A549 (cell line): ENCODE results near the gene OPCML. TPM values are rescaled to one million over a fixed set of nuclear protein-coding genes. Genes with fewer than 3 reads are reported as not detected.

Source experiments
- ATAC-seq, 2 experiments: fragments of 200-7000 bp in 1 of 2; fragments of >200 bp in 1 of 2; cut with Nextera tagmentation in 1 of 2; cut with Tn5 transposase in 1 of 2; 3 replicates each; pipeline versions ENCODE4 v1.8.0 to v1.9.1; 2018 to 2020; ENCODE audit warnings: mild to moderate bottlenecking in 1 of 2, moderate library complexity in 1 of 2
- CTCF ChIA-PET: fragments of 300-600 bp; sonication (Branson Sonifier 250); formaldehyde crosslinking; extraction: SDS; loops from one replicate; lab custom pipeline; 2021; ENCODE audit warnings: antibody characterized with exemption, inconsistent platforms; lab: Yijun Ruan, JAX
- POLR2A ChIA-PET: fragments of 350-600 bp; formaldehyde crosslinking; extraction: SDS; loops from one replicate; lab custom pipeline; 2021; ENCODE audit warnings: antibody characterized with exemption, inconsistent platforms; lab: Yijun Ruan, JAX
- DNase-seq, 2 experiments: peaks; one replicate each; pipeline versions ENCODE4 v3.0.0 to v3.0.0-alpha.2; 2011 to 2016; ENCODE audit warnings: low read depth in 1 of 2, low spot score in 1 of 2
- FAIRE-seq: peaks from 2 replicates; lab custom pipeline; 2011; peaks lifted over from hg19 to GRCh38; lab: Jason Lieb, UNC
- H3K27ac ChIP-seq, 2 experiments: fragments of >200 bp; sonication (Bioruptor Twin); formaldehyde crosslinking; 3 replicates each; pipeline ENCODE4 v1.5.1; 2016 to 2017
- H3K4me1 ChIP-seq: fragments of >200 bp; sonication (Bioruptor Twin); formaldehyde crosslinking; 3 replicates; pipeline ENCODE4 v1.6.1; 2016
- H3K4me2 ChIP-seq: fragments of >200 bp; sonication (Bioruptor Twin); formaldehyde crosslinking; 3 replicates; pipeline ENCODE4 v1.6.1; 2016
- H3K4me3 ChIP-seq: fragments of >200 bp; sonication (Bioruptor Twin); formaldehyde crosslinking; 3 replicates; pipeline ENCODE4 v1.5.1; 2016
- H3K9me3 ChIP-seq: fragments of >200 bp; sonication (Bioruptor Twin); formaldehyde crosslinking; 3 replicates; pipeline ENCODE4 v1.6.1; 2016
- ATOH8 ChIP-seq: fragments of 250-450 bp; sonication (Bioruptor Pico); IDR thresholded peaks from 2 replicates; pipeline ENCODE4 v1.5.0; 2020; ENCODE audit warnings: low read depth, mild to moderate bottlenecking, moderate library complexity
- BHLHE40 ChIP-seq: IDR thresholded peaks from 2 replicates; pipeline ENCODE4 v1.6.1; 2012; ENCODE audit warnings: low read depth, low read length, inconsistent platforms
- CBX2 ChIP-seq: fragments of 200-600 bp; sonication (generic); IDR thresholded peaks from 2 replicates; pipeline ENCODE4 v1.6.1; 2016; ENCODE audit warnings: low read depth, mild to moderate bottlenecking, borderline replicate concordance
- CHD4 ChIP-seq: fragments of 200-600 bp; sonication (generic); IDR thresholded peaks from 2 replicates; pipeline ENCODE4 v1.6.1; 2016; ENCODE audit warnings: antibody characterized with exemption, mild to moderate bottlenecking, borderline replicate concordance
- CTCF ChIP-seq: fragments of >200 bp; sonication (Bioruptor Twin); formaldehyde crosslinking; IDR thresholded peaks from 3 replicates; pipeline ENCODE4 v1.5.1; 2016
- E2F6 ChIP-seq: IDR thresholded peaks from 2 replicates; pipeline ENCODE4 v1.6.1; 2012; ENCODE audit warnings: low read depth, borderline replicate concordance
- EHF ChIP-seq: fragments of 250-450 bp; sonication (Bioruptor Pico); IDR thresholded peaks from 2 replicates; pipeline ENCODE4 v1.5.0; 2020; ENCODE audit warnings: mild to moderate bottlenecking
- ELK1 ChIP-seq: fragments of 150-350 bp; IDR thresholded peaks from 2 replicates; pipeline ENCODE4 v1.6.1; 2014; ENCODE audit warnings: low read depth, mild to moderate bottlenecking, low read length
- FOXS1 ChIP-seq: fragments of 250-450 bp; sonication (Bioruptor Pico); IDR thresholded peaks from 2 replicates; pipeline ENCODE4 v1.5.0; 2020; ENCODE audit warnings: mild to moderate bottlenecking, moderate library complexity
- GATA3 ChIP-seq: IDR thresholded peaks from 2 replicates; pipeline ENCODE4 v1.6.1; 2012; ENCODE audit warnings: borderline replicate concordance
- HDAC2 ChIP-seq: fragments of 200-600 bp; sonication (generic); IDR thresholded peaks from 2 replicates; pipeline ENCODE4 v1.6.1; 2016
- HEYL ChIP-seq: fragments of 250-450 bp; sonication (Bioruptor Pico); IDR thresholded peaks from 2 replicates; pipeline ENCODE4 v1.8.0; 2021; ENCODE audit warnings: mild to moderate bottlenecking, moderate library complexity
- MYC ChIP-seq: IDR thresholded peaks from 2 replicates; pipeline ENCODE4 v1.6.1; 2012; ENCODE audit warnings: mild to moderate bottlenecking, inconsistent platforms, low read length, improper control_type of control experiment, borderline replicate concordance
- NPAS2 ChIP-seq: fragments of 250-450 bp; sonication (Bioruptor Pico); IDR thresholded peaks from 2 replicates; pipeline ENCODE4 v1.8.0; 2022; ENCODE audit warnings: mild to moderate bottlenecking, moderate library complexity, borderline replicate concordance
- PBX3 ChIP-seq: IDR thresholded peaks from 2 replicates; pipeline ENCODE4 v1.6.1; 2012
- RAD21 ChIP-seq, 2 experiments: fragments of >200 bp in 1 of 2; sonication (Bioruptor Twin) in 1 of 2; formaldehyde crosslinking in 1 of 2; IDR thresholded peaks in 1 of 2; conservative IDR thresholded peaks in 1 of 2; 2 replicates in 1 of 2; 3 replicates in 1 of 2; pipeline ENCODE4 v1.6.1; 2012 to 2018; ENCODE audit warnings: inconsistent platforms in 1 of 2
- SREBF2 ChIP-seq: fragments of 450-650 bp; IDR thresholded peaks from 2 replicates; pipeline ENCODE4 v1.6.1; 2014; ENCODE audit warnings: mild to moderate bottlenecking, moderate library complexity
- TFCP2L1 ChIP-seq: fragments of 250-450 bp; sonication (Bioruptor Pico); IDR thresholded peaks from 2 replicates; pipeline ENCODE4 v1.5.0; 2021; ENCODE audit warnings: mild to moderate bottlenecking
- TP53 ChIP-seq: fragments of 250-450 bp; sonication (Bioruptor Pico); IDR thresholded peaks from 2 replicates; pipeline ENCODE4 v1.5.0; 2021; ENCODE audit warnings: mild to moderate bottlenecking, moderate library complexity
- USF2 ChIP-seq: fragments of 450-650 bp; IDR thresholded peaks from 2 replicates; pipeline ENCODE4 v1.6.1; 2014; ENCODE audit warnings: antibody characterized with exemption
- ZC3H11A ChIP-seq: fragments of 450-650 bp; IDR thresholded peaks from 2 replicates; pipeline ENCODE4 v1.6.1; 2014; ENCODE audit warnings: antibody characterized with exemption, mild to moderate bottlenecking
- WGBS: methylation state at CpG from one replicate; pipeline ENCODE4 v1.1.6; 2017; ENCODE audit errors: missing lambda C conversion rate; 5-methylcytosine and 5-hydroxymethylcytosine counted together
- polyA plus RNA-seq, 4 experiments: library from polyadenylated mRNA; depleted of rRNA in 3 of 4; stranded (reverse); fragments of >200 nt; fragmentation: RNase III in 1 of 4; extraction: RNeasy Plus Mini Kit Qiagen cat#74134 plus additional on column Dnase treatment in 1 of 4; gene quantifications; 2 replicates in 3 of 4; 3 replicates in 1 of 4; pipeline ENCODE4 v1.2.3, GENCODE V29; 2011 to 2017

The OPCML gene
- polyA plus RNA-seq, 2 of the 4 experiments (the other 2 are of a cell fraction): not detected

- H3K9me3 ChIP-seq: no peaks in the 10 kb centered on the region
- POLR2A ChIA-PET: no interaction called here
- TF ChIP-seq TFCP2L1 (CRISPR knock-in tag): no peak
- no peak for TF ChIP-seq ZC3H11A
- no peak for TF ChIP-seq NPAS2
- no peak for TF ChIP-seq RAD21 (conservative IDR thresholded peaks at IDR 0.05 in 1 of 2, IDR thresholded peaks at IDR 0.05 in 1 of 2)
- TF ChIP-seq HDAC2: no peak
- TF ChIP-seq TP53 (CRISPR knock-in tag): no peak
- TF ChIP-seq MYC: no peak
- TF ChIP-seq SREBF2: no peak
- no peak for TF ChIP-seq BHLHE40
- ATAC-seq: no peak
- no peak for DNase-seq
- H3K4me2 ChIP-seq: no peak overlapping the region
- no peak for FAIRE-seq
- CTCF ChIA-PET: no interaction called here
- H3K27ac ChIP-seq: no peak overlapping the region
- no peaks in the 10 kb centered on the region for H3K4me1 ChIP-seq
- no peak overlapping the region for H3K4me3 ChIP-seq
- 5% methylated on average over 2 of the region's 2 CpGs for WGBS
Observed at GRCh38 chr11:133011604-133012003, 520.7 kb downstream of the OPCML start.

GRCh38 chr11:133007027-133007584, 525.2 kb downstream of the OPCML start:
- POLR2A ChIA-PET: no interaction called here
- Histone ChIP-seq H3K4me3 (no peak overlapping the region), H3K27ac (no peak overlapping the region), H3K4me2 (no peak overlapping the region)
- FAIRE-seq: no peak
- no peak for DNase-seq
- TF ChIP-seq EHF (no peak), PBX3 (no peak), FOXS1 (CRISPR knock-in tag) (no peak), HEYL (CRISPR knock-in tag) (no peak), BHLHE40 (no peak), E2F6 (no peak), CHD4 (no peak), GATA3 (no peak), CBX2 (no peak), RAD21 (conservative IDR thresholded peaks at IDR 0.05 in 1 of 2, IDR thresholded peaks at IDR 0.05 in 1 of 2) (no peak), USF2 (no peak), ELK1 (no peak), CTCF (no peak), ATOH8 (CRISPR knock-in tag) (no peak), NPAS2 (no peak)
- TF ChIP-seq, all 56 proteins: peak for 0
- H3K4me1 ChIP-seq: no peaks in the 10 kb centered on the region
- no peak for ATAC-seq
- WGBS: 3% methylated on average over 2 of the region's 2 CpGs
- CTCF ChIA-PET: no interaction called here
- H3K9me3 ChIP-seq: no peaks in the 10 kb centered on the region
